HuH-7.5 (cell line): ENCODE data around the gene CERT1.

Experiments
- DNase-seq: peaks from one replicate; pipeline ENCODE4 v3.0.0; 2011; ENCODE audit warnings: low spot score

Gene CERT1

DNA sequence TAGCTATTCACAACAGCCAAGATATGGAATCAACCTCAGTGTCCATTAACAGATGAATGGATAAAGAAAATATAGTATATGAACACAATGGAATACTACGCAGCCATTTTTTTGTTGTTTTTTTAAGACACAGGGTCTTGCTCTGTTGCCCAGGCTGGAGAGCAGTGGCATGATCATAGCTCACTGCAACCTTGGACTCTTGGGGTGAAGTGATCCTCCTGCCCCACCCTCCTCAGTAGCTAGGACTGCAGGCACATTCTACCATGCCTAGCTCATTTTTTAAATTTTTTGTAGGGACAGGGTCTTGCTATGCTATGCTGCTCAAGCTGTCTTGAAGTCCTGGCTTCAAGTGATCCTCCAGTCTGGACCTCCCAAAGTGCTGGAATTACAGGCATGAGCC, 38.5 kb downstream of the CERT1 start:
- DNase-seq, result no peak

DNA sequence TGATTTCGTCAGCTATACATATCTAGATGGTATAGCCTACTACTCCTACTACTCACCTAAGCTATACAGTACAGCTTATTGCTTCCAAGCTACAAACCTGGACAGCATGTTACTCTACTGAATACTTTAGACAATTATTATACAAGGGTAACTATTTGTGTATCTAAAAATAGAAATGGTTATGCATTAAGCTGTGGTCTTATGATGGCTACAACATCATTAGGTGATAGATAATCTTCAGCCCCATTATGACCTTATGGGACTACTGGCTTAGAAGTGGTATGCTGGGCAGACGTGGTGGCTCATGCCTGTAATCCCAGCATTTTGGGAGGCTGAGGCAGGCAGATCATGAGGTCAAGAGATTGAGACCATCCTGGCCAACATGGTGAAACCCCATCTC, 40.2 kb downstream of the CERT1 start:
- DNase-seq, result no peak

DNA sequence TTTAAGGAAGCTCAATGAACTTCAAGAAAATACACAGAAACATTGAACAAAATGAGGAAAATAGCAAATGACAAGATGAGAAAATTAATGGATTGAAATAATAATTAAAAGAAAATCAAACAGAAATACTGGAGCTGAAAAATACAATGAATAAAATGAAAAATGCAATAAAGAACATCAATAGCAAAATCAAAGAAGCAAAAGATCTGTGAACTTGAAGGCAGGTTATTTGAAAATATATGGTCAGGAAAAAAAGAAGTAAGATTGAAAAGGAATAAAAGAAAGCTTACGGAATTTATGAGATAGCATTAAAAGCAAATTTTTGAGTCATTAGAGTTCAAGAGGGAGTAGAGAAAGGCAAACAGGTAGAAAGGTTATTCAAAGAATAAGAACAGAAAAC, 42.4 kb downstream of the CERT1 start:
- no peak for DNase-seq

DNA sequence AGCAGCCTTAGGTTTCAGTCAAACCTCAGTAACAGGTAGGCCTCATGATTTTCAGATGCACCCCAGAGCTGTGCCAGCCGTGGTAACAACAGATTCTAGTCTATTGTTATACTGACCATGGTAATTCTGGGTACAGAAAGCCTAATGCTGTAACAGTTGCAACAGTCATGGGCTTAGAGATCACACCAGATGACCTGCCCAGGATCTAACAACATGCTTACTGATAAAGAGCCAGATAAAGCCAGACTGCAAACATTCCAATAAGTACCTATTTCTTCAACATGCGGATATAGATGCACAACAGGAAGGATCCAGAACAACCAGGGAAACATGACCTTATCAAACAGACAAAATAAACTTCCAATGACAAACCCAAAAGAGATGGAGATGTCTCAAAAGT, 42.8 kb downstream of the CERT1 start:
- no peak for DNase-seq

DNA sequence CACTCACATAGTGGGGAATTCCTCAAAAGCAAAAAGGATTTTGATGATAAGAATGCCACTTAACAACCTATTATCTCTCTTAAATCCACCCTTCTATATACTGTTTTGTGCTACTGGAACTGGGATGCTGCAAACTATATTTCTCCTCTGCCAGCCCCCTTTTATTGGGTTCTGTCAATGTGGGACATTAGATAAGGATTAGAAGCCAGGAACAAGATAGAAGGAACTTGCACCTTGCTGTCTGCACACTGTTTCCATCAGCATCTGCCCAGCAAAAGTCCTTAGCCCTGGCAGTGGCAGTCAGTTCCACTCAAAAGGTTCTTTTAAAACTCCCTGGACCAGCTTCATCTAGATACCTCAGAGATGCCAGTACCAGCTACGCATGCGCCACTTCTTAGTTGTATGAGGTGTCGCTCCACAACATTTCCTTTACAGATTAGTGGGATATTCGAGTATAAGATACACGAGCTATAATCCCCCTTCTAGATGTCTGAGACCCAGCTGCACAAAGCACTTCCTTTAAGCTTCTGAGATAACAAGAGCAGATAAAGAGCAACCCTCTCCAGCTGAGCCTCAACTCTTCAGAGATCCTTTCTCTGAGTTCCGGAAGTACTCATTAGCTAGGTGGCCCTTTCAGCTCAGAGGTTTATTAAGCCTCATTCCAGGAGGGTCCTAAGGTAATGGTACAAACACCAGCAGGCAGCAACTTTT, 45.3 kb downstream of the CERT1 start:
- DNase-seq, result no peak

DNA sequence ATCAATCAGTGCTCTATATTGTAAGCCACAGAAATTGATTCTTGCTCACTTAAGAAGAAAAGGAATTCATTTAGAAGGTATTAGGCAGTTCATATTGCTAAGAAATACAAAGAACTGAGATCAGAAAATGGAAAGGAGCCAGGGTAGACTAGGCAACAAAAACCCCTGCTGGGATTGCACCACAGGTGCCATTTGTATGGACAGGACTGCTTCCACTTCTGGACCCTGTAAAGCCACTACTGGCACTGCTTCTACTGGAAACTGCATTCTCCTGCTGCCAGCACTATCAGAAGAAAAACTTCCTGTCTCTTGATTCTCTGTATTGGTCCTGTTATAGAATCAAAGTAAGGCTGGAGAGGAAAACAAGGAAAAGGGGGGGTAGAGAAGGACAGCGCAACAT, 45.9 kb downstream of the CERT1 start:
- DNase-seq, result no peak

DNA sequence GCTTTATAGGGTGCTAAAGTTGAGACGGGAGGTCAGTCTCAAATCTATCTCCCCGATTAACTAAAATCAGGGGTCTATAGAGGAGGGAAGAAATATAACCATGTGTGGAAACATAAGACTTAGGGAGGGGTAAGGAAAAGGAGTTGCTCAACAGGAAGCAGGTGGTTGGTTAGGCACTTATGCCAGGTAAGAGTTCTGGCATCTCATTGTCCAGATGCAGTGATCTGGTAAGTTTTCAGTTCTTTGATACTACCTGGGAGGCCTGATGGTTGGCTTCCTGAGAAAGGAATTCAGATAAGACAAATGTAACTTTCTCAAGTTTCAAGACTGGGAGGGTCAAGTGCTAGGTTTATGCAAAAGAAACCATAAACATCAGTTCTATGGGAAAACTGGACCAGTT, 47.7 kb downstream of the CERT1 start:
- DNase-seq, result no peak

DNA sequence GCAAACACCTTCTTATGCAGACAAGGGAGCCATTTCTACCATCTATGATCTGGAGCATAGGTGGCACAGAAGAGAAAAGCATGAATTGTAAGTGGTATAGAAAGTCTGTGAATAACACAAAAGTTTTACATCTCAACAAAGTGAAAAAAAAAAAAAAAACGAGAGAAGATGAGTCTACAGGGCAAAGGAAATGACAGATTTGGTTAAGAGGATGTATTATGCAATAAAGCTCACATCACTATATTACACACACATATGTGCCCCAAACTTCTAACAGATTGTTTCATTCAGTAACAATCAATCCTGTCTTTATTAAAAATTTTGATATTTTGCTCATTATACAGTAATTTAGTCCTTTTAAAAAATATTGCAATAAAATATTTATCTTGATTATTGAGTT, 49.8 kb downstream of the CERT1 start:
- DNase-seq, result no peak

DNA sequence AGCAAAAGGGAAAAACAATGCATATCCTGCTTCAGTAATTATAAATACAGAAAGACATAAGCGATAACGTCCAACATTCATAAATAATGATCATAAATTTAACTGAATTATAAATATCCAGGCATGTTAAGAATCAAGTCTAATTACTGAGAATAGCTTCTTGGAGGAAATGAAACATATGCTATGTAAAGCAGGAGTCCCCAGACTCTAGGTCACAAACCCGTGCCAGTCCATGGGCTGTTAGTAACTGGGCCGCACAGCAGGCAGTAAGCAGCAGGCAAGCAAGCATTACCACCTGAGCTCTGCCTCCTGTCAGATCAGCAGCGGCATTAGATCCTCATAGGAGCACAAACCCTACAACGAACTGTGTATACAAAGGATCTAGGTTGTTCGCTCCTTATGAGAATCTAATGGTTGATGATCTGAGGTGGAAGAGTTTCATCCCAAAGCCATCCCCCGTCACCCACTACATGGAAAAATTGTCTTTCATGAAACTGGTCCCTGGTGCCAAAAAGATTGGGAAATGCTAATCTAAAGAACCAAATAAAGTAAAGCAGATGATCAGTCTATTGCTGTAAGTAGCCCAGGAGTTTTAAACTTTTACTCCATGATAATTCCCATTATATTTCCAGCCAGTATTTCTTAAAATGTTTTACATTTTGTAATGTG, 50.4 kb downstream of the CERT1 start:
- DNase-seq, result no peak

DNA sequence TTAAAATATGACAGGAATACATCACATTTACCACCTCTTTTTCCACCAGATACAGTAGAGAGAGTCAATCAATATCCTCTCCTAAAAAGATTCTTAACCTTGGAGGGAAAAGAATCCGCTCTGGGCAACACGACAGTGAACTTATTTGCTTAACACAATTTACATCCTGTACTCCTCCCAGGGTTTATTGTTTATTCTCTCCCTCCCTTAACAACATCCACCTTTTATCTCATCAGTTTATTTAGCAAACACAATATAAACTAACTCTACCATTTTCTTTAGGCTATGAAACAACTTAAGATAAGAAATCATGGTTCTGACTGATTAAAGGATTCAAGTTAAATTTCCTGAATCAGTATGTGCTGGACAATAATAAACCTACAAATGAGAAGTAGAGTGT, 50.9 kb downstream of the CERT1 start:
- DNase-seq, result no peak

DNA sequence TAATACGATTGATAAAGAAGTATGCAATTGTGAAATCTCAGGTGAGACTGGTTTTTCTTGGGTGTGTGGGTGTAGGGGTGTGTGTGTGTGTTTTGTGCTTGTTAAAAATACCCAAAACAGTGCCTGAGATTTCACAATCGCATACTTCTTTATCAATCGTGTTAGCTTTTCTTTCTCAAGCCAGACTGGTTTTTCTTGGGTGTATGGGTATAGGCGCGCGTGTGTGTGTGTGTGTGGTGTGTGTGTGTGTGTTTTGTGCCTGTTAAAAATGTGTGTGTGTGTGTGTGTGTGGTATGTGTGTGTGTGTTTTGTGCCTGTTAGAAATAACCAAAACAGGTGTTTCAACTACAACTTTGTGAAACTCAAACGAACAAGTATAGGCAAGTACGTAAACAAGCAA, 53.7 kb downstream of the CERT1 start:
- no peak for DNase-seq

DNA sequence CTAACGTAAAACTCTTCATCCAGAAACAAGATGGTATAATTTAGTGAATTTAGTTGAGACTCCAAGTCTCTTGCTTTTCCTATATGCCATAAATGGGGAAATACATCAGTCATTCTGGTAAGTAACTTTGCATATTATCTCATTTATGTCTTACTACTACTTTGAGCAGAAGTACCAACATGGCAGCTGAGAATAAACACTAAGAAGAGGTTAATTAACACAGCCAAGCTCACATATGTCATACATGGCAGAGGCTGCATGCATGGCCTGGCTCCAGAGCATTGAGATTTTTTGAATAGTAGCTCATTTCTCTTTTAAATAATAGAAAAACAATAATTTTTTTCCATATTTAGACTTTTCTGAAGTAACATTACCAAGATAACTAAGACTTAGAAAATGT, 54.3 kb downstream of the CERT1 start:
- DNase-seq, result no peak

DNA sequence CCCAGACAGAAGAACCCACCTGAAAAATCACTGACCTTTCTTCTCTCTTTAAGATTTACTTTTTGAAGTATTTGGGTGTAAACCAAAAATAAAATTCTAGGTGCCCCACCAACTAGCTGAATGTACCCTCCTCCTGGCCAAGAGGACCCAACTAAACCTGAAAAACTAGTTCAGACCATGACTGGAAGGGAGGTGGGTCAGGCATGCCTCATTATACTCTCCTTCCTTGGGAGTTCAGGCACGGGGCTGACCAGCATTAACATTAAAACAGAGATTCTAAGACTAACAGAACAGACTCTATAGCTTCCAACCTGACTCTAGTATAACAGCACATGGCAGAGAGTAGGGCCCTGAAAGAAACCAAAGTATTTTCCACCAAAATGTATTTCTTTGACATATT, 61.4 kb downstream of the CERT1 start:
- DNase-seq, result no peak

DNA sequence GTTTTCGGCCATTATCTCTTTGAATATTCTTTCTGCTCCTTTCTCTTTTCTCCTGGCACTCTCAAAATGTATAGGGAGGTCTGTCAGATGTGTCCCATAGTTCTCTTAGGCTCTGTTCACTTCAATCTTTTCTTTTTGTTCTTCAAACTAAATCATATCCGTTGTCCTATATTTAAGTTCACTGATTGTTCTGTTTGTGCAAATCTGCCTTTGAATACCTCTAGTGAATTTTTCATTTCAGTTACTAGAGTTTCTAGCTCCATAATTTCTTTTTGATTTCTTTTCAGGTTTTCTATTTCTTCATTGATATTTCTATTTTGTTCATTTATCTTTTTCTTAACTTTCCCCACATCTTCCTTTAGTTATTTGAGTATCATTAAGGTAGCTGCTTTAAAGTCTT, 65.4 kb downstream of the CERT1 start:
- no peak for DNase-seq

DNA sequence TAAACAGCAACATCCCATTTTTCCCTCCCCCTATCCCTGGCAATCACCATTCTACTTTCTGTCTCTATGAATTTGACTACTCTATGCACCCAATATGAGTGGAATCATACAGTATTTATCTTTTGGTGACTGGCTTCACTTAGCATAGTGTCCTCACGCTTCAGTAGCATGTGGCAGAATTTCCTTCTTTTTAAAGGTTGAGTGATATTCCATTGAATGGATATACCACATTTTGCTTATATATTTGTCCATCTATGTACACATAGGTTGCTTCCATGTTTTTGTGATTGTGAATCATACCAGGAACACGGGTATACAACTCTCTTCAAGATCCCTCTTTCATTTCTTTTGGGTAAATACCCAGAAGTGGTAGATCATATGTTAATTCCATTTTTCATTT, 69.9 kb downstream of the CERT1 start:
- DNase-seq, result no peak

DNA sequence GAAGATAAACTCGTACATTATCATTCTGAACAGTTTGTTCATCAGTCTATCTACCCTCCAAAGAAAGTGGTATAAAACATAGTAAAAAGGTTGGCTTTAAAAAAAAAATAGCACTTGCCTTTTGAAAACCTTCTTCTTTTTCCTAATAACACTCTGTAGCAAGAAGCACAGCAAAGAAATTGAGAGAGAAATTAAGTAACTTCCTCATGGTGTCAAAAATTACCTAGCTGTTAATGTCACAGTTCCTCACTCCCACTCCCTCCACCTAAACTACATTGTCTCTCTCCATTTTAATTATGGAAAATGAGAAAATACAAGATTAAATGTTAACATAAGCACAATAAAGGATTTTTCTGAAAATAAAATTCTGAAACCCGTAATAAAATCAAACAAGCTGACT, 72.2 kb downstream of the CERT1 start:
- DNase-seq, result no peak

DNA sequence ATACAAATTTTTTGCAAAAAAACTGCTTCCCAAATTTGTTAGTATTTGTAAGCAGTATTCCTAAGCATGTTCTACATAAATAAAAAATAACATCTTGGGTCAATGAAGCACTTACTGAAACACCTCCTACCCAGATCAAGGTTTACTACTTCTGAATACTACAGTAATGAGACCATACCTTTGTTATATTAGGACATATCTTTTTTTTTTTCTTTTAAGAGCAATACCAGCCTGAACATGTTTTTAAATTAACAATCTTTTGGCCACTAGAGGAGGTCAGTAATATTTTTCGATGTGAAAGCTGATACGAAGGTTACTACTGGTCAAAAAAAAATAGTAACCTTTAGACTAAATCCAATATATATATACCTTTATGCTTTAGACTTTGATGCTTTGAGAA, 72.7 kb downstream of the CERT1 start:
- no peak for DNase-seq

DNA sequence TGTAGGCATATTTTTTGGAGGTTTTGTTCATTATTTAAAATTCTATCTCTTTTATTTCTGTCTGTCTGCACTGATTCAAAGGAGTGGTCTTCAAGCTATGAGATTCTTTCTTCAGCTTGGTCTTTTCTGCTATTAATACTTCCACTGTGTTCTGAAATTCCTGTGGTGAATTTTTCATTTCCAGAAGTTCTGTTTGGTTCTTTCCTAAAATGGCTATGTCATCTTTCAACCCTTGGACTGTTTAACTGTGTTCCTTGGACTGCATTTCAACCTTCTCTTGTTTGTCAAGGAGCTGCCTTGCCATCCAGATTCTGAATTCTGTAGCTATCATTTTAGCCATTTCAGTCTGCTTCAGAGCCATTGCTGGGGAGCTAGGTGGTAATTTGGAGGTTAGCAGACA, 76.3 kb downstream of the CERT1 start:
- no peak for DNase-seq

DNA sequence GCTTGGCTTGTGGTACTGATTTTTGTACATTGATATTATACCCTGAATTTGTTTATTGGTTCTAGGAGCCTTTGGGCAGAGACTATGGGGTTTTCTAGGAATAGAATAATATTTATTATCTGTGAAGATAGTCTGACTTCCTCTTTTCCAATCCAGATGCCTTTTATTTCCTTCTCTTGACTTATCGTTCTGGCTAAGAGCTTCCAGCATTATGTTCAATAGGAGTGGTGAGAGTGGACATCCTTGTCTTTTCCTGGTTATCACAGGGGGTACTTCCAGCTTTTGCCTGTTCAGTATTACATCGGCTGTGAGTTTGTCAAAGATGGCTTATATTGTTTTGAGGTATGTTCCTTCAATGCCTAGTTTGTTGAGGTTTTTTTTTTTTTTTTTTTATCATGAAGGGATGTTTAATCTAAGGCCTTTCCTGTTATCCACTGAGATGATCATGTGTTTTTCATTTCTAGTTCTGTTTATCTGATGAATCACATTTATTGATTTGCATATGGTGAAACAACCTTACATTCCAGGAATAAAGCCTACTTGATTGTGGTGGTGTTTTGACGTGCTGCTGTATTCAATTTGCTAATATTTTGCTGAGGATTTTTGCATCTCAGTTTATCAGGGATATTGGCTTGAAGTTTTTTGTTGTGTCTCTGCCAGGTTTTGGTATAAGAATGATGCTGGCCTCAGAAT, 77.5 kb downstream of the CERT1 start:
- no peak for DNase-seq

DNA sequence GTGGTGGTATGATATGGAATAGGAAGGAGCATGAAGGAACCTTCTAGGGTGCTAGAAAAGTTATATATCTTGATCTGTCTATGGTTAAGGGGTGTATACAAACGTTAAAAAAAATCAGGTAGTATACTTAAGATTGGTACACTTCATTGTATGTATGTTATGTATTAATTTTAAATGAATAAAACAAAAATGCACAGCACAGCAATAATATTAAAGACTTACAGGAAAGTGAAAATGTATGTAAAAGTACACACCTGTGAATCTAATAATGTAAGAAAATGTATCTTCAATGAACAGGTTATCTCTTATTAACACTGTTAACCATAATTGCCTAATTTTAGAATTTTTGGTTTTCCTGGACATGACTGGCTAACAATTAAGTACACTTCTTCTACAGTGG, 97.2 kb downstream of the CERT1 start:
- DNase-seq, result no peak

DNA sequence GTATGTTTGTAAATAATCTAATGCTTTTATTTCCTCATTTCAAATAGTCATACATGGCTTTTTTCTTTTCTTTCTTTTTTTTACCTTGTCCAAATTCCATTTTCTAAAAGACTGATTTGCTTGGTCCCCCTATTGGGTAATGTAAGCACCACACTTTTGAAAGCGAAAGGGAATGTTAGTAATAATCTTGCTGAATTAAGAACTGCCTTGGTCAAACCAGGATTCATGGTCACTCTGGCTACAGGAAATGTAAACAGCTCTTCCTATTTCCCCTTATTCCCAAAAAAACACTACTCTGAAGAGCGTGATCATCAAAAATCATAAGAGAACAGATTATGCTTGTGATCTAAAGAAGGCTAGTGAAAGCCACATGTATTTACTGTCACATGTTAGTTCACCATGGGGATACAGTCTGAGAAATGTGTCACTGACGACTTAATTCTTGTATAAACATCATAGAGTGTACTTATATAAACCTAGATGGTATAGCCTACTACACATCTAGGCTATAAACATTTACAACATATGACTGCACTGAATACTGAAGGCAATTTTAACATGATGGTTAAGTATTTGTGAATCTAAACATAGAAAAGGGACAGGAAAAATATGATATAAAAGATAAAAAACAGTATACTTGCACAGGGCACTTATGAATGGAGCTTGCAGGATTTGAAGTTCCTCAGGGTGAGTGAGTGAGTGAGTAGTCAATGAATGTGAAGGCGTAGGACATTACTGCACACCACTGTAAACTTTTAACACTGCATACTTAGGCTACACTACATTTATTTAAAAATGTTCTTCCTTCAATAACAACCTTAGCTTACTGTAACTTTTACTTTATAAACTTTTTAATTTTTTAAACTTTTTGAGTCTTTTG, 99.1 kb downstream of the CERT1 start:
- no peak for DNase-seq

DNA sequence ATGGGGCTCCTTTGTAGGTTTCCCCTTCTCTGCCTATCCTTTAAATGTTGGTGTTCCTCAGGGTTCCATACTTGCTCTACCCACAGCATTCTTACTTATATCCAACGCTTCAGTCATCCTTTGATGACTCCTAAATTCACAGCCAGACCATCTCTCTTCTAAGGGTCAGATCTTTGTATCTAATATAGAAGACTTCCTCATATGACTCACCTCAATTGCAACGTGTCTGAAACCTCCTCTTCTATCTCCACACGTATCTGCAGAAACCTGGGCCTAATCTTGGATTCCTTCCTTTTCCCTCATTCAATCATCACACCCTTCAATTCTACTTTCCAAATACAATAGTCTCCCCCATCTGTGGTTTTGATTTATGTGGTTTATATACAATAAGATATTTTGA, 106.1 kb downstream of the CERT1 start:
- DNase-seq, result no peak

DNA sequence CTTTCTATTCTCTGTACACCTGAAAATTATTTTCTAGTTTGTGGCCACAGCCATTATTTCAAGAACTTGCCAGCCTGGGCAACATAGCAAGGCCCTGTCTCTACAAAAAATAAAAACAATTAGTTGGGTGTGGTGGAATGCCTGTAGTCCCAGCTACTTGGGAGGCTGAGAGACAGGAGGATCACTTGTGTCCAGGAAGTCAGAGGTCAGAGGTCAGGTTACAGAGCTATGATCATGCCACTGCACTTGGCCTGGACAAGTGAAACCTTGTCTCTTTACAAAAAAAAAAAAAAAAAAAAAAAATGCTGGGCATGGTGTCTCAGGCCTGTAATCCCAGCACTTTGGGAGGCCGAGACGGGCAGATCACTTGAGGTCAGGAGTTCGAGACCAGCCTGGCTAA, 116.2 kb downstream of the CERT1 start:
- DNase-seq, result no peak
